ENCODE measurements around the gene CHN1. TPM values are rescaled to one million over a fixed set of nuclear protein-coding genes. Genes with fewer than 3 reads are reported as not detected.
A peak's percentile ranks its signal among the peaks of the same experiment; 100 is the strongest.

The CHN1 gene
- total RNA-seq, 4 donors from 2014 or later, result 0.30 to 5.8 (median 3.6) TPM

- Histone ChIP-seq H3K27ac (no peak overlapping the region), H3K4me3 (no peak overlapping the region), H3K9me3 (no peaks in the 10 kb centered on the region), H3K27me3 (no peaks in the 10 kb centered on the region), H3K36me3 (no peaks in the 10 kb centered on the region), H3K4me1 (no peaks in the 10 kb centered on the region)
- intact Hi-C loops (cut with DNase I), result no loop called here
- TF ChIP-seq POLR2A (IDR thresholded peaks at IDR 0.05), result no peak
- TF ChIP-seq CTCF (IDR thresholded peaks at IDR 0.05), result no peak
- DNase-seq, result no peak
- 46 to 49% methylated on average over 3 of the region's 3 CpGs for WGBS, 2 donors
Measured at GRCh38 chr2:174902506-174903263, 102.5 kb downstream of the CHN1 start.

GRCh38 chr2:174901075-174901474, 104.1 kb downstream of the CHN1 start:
- Histone ChIP-seq H3K4me3 (no peak overlapping the region), H3K27me3 (no peaks in the 10 kb centered on the region), H3K36me3 (no peaks in the 10 kb centered on the region), H3K27ac (peak overlapping the region in 1 of 4 donors; percentile 18), H3K4me1 (no peaks in the 10 kb centered on the region), H3K9me3 (no peaks in the 10 kb centered on the region)
- TF ChIP-seq CTCF (IDR thresholded peaks at IDR 0.05), result no peak
- TF ChIP-seq POLR2A (IDR thresholded peaks at IDR 0.05), result no peak
- 53 to 55% methylated on average over 4 of the region's 4 CpGs for WGBS, 2 donors
- no peak for DNase-seq
- intact Hi-C loops (cut with DNase I), result no loop called here

- intact Hi-C loops (cut with DNase I), result no loop called here
- no peak overlapping the region for H3K4me3 ChIP-seq
- no peaks in the 10 kb centered on the region for H3K27me3 ChIP-seq
- H3K4me1 ChIP-seq, result no peaks in the 10 kb centered on the region
- no peak for DNase-seq
- no peaks in the 10 kb centered on the region for H3K36me3 ChIP-seq
- H3K27ac ChIP-seq, result no peak overlapping the region
- 59 to 69% methylated on average over 6 of the region's 6 CpGs for WGBS, 2 donors
- no peaks in the 10 kb centered on the region for H3K9me3 ChIP-seq
- TF ChIP-seq CTCF (IDR thresholded peaks at IDR 0.05) (no peak), POLR2A (IDR thresholded peaks at IDR 0.05) (no peak)
Measured at GRCh38 chr2:174897286-174897685, 107.9 kb downstream of the CHN1 start.

GRCh38 chr2:174893018-174893417, 112.2 kb downstream of the CHN1 start:
- no peaks in the 10 kb centered on the region for H3K27me3 ChIP-seq
- intact Hi-C loops (cut with DNase I), result no loop called here
- H3K36me3 ChIP-seq, result no peaks in the 10 kb centered on the region
- WGBS, 2 donors, result 81 to 89% methylated on average over 1 of the region's 1 CpG
- H3K9me3 ChIP-seq, result no peaks in the 10 kb centered on the region
- H3K4me3 ChIP-seq, result no peak overlapping the region
- no peak for DNase-seq
- H3K27ac ChIP-seq, result no peak overlapping the region
- no peaks in the 10 kb centered on the region for H3K4me1 ChIP-seq
- no peak for TF ChIP-seq POLR2A (IDR thresholded peaks at IDR 0.05)
- no peak for TF ChIP-seq CTCF (IDR thresholded peaks at IDR 0.05)

GRCh38 chr2:174892546-174892945, 112.6 kb downstream of the CHN1 start:
- no peaks in the 10 kb centered on the region for H3K36me3 ChIP-seq
- no peaks in the 10 kb centered on the region for H3K9me3 ChIP-seq
- no peak overlapping the region for H3K27ac ChIP-seq
- H3K27me3 ChIP-seq, result no peaks in the 10 kb centered on the region
- intact Hi-C loops (cut with DNase I), result no loop called here
- TF ChIP-seq CTCF (IDR thresholded peaks at IDR 0.05) (no peak), POLR2A (IDR thresholded peaks at IDR 0.05) (no peak)
- no peak overlapping the region for H3K4me3 ChIP-seq
- H3K4me1 ChIP-seq, result no peaks in the 10 kb centered on the region
- 51 to 60% methylated on average over 2 of the region's 2 CpGs for WGBS, 2 donors
- no peak for DNase-seq

Measured in esophagus squamous epithelium (tissue), 5 donors.